Body of pancreas (tissue), 4 donors: ENCODE results near the gene LPP.

Source experiments
- CTCF ChIP-seq, 7 experiments: fragments of 450-650 bp in 4 of 7; fragments of 200-600 bp in 3 of 7; sonication (generic) in 3 of 7; IDR thresholded peaks; one replicate each; pipeline ENCODE4 v1.5.1; 2016 to 2019; ENCODE audit warnings: antibody characterized with exemption in 7 of 7
- POLR2A ChIP-seq, 3 donors: fragments of 450-650 bp; IDR thresholded peaks; one replicate each; pipeline ENCODE4 v1.6.1; 2016; ENCODE audit warnings: antibody characterized with exemption in 3 of 3, mild to moderate bottlenecking in 2 of 3

- TF ChIP-seq CTCF (IDR thresholded peaks at IDR 0.05) (no peak), POLR2A (IDR thresholded peaks at IDR 0.05) (no peak)
These were observed 489.8 kb downstream of the LPP start for GRCh38 chr3:188643736-188644135.
